ENCODE data around the gene SLC43A1.

SLC43A1 gene

DNA sequence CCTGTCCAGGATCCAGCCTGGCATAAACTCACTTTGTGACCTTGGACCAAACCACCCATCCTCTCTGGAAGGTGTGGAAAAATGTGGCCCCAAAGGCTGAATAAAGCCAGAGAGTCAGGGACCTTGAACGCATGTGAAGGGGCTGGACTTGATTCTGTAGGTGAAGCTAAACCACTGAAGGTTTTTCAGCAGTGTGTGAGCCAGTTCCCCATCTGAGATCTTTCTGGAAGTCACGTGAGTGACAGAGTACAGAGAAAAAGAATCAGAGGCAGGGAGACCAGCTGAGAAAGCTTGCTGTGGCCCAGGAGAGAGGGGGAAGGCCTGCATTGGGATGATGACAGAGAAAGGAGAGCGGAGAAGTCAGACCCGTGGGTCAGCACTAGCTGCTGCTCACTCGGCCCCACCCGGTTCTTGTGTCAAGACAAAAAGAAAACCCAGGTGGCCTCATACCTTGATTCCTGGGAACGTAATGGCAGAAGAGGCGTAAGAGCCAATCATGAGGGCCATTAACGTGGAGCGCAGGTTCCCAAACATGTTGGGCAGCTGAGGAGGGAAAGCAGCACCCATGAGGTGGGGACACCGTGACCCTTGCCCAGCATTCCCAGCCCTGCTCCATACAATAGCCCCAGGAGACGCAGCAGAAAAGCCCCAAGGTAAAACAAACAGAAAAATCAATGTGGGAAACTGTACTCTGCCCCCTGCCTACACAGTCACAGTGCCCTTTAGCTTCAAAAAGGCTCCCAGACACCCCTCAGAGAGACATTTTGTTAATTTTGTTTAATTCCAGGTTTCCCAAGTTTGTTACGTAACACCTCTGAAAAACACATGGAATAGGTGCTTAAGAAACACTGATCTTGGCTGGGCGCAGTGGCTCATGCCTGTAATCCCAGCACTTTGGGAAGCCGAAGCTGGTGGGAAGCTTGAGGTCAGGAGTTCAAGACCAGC lies 17.9 kb downstream of the SLC43A1 start:
- FAIRE-seq = no peak

DNA sequence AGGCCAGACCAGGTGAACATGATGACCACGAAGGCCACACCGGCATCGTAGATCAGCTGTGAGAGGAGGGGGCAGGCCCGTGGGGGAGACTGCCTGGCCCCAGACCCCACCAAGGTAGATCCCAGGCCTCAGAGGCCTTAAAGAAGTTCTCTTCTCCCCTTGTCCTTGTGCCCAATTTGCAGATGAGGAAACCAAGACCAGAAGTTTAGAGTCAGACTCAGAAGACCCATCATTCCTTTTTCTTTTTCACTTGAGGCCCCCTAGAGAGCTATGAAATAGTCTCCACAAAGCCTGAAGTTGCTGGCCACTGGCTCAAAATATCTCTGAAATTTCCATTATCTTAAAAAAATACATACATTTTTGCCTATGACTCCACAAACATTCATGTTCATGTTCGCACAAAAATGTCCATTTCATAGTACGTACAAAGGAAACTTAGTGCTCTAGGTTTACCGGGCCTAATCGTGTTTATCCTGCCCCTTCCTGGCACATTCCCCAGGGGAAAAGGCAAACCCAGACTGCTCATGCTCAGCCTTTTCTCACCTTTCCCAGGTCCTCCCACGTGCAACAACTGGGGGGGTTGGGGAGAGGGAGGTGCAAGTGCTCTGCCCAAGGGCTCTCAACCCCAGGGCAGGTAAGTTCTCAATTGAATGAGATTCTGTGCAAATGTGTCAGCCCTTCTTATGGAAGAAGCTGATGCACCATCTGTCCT lies 19.2 kb downstream of the SLC43A1 start:
- no peak for FAIRE-seq

DNA sequence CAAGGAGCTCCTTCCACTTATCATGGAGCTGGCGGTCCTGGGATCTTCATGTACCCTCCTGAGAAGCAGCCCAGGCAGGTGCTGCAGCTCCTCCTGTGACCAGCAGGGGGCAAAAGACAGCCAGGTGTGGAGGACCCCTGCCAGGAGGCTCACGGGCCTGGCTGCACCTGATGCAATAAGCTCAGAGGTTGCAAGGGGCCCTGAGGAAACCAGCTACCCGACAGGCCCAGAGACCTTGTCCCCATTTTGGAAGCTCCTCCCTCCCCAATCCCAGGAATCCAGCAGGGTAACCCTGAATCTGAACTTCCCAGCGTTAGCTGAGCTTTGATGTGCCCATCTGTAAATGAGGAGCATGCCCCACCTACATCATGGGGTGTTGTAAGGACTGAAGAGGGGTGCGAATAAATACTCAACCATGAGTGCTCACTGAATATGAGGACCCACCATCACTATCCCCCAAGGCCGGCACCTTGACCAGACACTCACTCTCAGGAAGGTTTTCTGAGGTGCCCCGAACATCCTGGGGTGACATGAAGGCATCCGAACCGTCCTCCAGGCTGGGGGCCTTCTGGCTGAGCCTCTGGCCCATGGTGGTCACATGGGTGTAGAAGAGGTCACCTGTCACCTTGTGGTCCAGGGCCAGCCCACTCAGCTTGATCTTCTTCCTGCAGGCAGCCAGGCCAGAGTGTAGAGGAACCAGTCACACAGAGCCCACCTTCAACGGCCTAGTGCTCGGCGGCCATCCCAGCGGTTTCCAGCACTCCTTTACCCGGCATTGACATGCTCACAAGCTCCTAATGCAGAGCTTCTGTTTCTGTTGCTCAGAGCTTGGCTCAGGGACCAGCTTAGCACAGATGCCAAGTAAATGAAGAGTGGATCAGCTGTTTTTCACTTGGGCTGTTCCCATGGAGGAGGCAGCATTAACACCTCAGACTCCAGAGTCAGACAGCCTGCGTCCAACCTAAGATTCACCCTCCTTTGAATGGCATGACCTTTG lies 21.7 kb downstream of the SLC43A1 start:
- no peak for FAIRE-seq

DNA sequence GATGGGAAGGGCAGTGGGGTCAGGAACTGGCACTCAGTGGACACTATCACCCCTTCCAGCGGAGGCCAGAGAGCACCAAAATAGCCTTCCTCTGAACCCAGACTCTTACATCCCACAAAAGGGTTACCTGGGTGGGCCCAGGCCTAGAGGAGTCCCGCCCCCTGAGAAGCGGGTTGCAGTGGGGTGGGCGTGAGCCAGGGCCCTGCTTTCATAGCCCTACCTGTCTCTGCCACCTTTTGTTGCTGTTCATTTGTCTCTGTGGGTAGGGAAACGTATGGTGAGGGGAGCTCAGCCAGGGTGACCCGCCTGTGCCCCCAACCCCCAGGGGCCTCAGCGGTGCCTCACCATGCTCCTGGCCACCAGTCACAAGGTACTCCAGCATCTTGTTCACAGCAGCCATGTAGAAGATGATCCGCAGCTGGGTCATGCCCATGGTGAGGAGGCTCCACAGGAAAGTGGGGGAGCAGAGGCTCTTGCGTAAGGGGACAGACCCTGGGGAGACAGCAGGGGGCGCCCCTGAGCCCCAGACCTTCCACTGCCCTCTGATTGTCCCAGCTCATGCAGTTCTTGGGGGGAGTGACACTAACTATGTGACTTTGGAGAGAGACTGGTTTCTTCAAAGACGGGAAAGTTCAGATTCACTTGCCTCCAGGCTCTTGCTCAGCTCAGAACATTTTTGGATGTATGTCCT lies 24.0 kb downstream of the SLC43A1 start:
- no peak for FAIRE-seq

DNA sequence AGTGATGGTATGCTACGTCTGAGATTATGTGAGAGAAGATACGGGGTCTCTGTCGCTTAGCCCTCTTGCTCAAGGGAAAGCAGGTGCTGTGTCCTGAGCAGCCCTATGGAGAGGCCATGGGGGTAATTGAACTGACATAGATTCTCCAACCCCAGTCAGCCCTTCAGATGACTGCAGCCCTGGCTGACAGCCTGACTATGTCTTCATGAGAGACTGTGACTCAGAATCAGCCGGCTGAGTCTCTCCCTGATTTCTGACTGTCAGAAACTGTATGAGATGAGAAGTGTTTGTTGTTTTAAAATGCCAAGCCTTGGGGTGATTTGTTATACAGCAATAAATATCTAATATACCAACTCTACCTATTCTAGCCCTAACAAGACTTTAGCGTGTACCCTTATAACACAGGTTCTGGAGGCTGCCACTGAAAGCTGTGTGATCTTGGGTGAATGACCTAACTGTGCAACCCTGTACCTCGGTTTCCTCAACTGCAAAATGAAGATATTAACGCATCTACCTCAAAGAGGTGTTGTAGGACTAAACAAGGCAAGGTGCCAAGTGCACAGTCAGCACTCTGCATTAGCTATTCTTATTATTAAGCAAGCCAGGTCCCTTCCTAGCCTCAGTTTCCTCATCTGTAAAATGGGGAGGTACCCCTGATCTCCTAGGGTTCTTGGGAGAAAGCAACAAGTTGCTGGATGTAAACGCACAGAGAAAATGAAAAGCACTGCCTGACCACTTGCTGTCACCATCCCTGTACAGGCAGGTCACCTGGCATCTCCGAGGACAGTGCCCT lies 24.9 kb downstream of the SLC43A1 start:
- FAIRE-seq = no peak

DNA sequence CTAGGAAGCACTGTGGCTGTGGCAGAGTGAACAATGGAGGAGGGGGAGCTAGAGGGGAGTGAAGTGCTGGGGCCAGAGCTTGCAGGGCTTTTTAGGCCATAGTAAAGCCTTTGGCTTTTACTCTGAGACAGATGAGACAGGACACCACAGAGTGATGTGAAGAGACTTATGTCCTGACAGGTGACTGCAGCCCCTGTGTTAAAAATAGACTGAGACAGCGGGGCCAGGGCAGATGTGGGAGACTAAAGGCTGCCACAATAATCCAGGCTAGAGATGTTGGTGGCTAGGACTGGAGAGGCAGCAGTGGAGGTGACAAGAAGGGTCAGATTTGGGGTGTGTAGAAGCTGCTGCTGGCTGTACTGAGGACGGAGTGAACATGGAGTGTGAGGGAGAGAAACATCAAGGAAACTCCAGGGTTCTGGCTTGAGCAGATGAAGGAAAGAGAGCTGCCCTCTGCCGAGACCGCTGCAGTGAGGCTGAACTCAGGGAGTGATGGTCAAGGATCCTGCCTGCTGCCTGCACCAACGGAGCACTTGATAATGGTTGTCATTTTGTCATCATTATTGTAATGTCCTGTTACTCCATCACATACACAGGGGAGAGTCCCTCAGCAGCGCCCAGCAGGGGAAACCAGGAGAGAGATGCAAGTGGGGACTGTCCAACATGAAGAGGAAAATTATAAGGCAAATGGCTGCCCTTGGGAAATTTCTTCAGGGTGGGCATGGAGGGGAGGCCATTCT lies 27.4 kb downstream of the SLC43A1 start:
- FAIRE-seq = no peak

DNA sequence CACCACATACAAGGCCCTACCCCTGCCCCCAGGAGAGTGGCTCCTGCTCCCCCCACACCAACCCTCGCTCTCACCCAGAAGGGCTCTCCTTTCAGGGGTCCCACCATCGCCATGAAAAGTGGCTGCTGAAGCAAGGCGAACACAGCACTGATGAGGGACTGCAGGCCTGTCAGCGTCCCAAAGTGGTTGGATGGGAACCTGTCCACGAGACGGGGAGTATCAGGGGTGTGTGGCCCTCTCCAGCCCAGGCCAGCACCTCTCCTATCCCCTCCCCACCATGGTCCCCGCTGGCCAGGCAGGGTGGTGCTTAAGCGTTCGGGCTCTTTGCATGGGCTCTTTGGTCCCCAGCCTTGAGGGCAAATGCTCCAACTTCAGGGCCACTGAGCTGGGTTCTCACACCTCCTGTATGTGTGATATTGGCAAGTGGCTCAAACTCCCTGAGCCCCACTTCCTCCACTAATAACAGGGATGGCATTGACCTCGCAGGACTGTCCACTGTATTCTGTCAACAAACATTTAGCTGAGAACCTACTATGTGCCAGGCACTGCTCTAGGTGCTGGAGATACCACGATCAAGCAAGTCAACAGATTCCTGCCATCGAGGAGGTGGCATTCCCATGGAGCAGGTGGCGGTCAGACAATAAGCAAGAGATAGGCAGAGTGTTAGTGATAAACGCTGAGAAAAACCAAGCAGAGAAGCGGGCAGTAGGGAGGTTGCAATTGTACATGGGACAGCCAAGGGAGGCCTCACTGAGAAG lies 28.3 kb downstream of the SLC43A1 start:
- FAIRE-seq = no peak

DNA sequence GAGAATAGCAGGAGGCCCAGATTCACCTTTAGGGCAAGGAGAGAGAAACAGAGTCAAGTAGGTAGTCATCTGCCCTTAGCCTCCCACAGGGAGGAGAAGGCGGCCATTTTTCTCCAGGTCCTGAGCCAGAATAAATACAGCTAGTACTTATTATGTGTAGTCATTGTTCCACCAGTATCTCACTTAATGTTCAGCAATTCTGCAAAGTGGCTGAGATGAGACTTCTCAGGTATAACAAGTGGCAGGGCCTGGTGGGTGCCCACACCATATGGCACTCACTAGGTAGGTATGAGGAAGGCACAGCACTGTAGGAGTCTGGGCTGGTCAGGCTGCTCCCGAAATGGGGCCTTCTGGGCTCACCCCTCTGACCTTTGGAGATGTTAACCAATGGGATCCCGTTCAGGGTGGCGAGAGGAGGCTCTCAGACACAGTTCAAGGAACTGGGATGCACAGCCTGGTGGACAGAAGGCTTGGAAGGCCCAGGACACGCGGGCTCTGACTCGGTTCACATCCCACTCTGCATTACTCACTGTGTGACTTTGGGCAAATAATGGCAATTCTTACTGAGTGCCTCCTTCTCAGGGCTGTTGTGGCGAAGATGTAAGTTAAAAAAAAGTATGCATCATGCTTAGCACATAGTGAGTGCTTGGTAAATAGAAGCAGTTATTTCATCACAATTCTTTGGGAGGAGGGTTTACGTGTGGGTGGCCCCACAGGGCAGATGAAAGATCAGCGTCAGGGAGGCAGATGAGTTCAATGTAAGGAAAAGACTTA lies 30.1 kb downstream of the SLC43A1 start:
- FAIRE-seq = no peak

DNA sequence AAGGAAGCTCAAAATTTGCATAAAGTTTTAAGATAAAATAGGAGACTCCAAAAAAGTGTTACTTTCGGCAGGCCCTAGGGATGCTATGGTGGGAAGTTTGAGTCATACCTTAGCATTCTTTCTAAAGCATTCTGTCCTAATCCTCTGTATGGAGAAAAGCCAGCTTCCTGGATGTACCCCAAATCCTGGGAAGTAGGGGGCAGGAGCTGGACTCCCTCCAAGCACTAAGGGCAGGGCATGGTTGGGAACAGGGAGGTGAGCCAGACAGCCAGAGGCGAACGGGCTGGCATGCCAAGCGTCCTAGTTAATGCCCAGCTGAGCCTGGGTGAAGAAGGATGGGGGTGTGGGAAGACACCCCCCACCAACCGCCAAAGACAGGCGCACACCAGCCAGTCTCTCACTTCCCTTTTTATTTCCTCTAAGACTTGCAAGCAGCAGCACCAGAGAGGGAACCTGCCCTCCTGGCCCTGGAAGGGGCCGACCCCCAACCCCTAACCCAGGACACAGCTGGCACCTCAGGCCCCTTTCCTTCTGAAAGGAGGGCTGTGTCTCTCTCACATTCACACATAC lies 31.3 kb downstream of the SLC43A1 start:
- no peak for FAIRE-seq

DNA sequence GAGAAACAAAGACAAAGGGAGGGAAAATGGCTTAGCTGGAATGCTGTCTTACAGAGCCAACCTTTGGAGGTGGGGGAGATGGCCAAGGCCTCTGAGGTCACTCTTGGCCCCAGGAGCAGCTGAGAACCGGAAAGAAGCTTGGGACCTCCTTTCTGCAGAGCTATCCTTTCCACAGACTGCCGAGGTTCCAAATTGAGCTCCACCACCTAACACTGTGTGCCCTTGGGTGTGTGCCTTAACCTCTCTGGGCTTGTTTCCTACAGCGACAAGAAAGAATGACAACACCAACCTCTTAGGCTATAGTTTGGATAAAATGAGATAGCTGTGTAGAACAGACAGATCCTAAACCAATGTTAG lies 32.0 kb downstream of the SLC43A1 start:
- FAIRE-seq = no peak

DNA sequence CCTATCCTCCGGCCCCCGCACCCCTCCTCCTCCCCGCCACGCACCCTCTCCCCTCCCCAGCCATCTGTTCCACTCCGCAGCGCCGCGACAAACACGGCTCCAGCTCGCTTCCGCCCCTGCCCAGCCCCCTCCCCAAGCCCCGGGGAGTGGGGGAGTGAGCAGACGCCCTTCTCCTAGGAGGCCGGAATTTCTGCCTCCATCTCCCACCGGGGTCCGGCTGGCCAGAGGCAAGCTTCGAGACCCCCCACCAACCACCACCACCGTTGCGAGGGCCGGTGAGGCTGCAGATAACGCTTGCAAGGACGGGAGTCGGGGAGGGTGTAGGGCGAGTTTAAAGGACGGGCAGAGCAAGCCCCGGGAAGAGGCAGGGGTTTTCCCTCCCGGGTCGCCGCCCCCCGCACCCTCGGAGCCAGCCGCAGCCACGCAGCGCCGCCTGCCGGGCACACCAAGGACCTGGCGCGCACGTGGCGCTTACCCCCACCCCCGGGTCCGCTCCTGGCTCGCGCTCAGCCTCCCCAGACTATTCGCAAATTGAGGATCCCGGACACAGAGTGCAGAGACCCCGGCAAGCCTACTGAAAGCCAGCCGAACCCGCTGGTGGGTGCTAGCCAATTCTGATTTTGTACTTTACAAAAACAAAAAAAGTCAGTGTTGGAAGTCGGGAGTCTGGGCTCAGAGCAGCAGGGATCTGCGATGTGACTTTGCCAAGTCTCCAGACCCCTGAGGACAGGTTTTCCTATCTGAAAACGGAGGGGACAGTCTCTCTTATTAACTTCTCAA lies 32.5 kb downstream of the SLC43A1 start:
- no peak for FAIRE-seq

DNA sequence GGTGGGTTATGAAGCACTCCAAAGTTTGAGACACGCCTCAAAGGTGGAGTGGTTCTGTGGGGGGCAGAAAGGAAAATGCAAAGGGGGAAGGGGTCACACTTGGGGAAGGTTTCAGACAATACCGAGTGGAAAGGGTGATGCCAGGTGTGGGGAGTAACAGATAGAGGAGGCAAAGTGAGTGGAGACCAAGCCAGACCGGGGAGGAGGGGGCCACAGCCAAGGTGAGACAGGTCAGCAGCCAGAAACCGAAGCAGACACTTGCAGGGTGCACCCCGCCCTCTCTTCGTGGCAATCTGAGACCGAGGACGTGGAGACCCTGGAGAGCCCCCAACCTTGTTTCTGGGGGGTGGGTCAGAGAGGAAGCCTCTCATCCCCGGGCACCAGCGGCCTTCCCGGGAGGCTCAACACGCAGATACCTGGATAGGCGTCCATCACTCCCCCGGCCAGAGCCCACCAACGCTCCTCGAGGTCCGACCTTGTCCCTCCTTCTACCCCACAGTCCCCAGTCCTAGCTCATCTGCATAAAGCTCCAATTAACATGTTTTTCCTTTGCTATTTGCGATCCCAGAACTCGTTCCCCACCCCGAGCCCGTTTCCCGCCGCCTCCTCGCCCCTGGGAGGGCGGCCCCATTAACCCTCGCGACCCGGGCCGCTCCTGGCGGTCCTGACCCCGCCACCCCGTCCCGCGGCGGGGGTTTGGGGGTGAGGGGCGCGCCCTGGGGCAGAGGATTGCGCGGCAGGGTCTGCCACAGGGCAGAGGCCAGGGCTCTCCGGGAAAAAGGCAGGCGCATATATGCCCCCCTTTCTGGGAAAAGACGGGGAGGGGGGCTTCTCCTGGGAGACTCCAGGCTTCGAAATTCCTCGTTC lies 33.4 kb downstream of the SLC43A1 start:
- no peak for FAIRE-seq

DNA sequence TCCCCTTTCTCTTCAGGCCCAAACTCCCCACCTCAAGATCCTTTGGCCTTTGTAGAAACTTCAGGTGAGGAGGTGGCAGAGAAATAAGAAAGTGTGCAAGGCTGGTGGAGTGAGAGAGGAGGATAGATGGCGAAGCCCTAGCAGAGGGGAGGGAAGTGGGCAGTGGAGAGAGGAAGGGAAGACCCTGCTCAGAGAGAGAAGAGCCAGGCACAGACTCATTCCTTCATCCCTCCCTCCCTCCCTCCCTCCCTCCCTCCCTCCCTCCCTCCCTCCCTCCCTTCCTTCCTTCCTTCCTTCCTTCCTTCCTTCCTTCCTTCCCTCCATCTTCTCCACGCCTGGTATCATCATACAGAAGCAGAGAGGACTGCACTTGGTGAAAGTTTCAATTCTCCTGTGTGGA lies 34.2 kb downstream of the SLC43A1 start:
- FAIRE-seq = no peak

DNA sequence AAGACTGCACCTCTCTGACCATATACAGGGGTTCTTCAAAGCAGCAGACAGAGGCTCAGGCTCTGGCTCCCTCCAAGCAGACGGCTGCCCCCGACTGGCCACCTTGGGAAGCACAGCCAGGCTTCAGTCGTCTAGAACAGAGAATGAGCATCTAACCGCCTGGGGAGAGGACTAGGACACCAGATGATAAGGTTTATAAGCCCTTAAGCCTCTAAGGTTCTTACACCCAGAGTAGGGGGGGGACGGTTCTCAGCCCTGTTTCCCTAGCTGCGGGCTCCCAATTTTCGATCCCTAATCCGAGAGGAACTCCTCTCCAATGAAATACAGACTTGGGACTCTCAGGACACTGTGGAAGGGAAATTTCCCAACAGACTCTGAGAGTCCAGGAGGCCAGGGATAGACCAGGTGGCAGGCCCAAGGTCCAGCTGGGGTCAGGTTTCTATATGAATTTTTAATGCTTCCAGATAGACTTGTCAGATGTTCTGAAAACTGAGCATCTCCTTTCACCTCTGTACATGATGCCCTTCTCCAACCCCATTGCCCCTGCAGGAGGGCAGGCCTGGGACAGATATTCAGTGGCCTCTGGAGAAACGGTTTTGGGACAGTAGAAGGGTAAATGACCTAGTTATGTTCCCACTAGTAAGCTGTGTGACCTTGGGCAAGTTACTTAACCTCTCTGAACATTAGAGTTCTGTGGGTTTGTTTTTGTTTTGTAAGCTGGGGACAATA lies 34.9 kb downstream of the SLC43A1 start:
- FAIRE-seq = no peak

DNA sequence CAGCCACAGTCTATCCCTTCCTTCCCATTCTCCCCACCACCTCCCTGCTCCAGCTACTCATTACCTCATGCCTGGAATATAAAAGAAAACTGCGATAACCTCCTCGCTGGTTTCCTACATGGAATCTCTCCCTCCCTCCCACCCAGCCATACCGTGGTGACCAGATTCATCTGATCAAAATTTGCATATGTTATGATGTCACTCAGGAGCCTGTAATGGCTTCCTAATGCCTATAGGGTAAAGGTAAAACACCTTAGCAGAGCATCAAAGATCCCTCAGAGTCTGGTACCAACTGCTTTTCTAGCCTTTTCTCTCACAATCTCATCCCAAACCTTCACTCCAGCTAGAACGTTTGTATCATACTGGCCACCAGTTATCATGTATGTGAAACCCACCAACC lies 35.6 kb downstream of the SLC43A1 start:
- no peak for FAIRE-seq

DNA sequence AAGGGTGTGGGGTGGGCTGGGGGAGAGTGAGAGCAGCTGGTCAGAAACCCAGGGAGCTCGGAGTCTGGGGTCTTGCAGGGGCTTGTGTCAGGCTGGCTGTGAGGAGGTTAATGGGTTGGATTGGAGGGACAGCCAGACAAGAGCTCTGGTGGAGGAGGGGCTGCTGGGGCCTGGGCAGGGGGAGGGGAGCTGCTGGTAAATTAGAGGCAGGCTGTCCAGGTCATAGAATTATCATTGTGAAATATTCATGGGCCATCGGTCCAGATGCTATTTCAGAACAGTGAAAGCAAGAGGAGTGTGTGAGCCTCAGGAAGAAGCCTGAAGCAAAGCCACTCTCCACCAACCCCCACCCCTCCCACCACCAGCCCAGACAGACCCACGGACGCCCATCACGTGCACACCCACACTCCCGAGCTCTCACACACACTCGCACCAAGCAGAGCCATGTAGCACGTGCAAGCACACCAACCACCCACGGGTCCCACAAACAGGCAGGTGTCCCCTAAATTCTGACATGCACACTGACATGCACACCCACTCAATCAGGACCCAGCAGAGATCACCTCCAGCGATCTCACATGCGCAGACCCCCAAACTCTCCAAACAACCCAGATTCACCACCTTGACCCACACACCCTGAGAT lies 36.4 kb downstream of the SLC43A1 start:
- no peak for FAIRE-seq

Measured in A204.1 (cell line).